Measurements from ENCODE around the gene P2RY13.

P2RY13 gene

GRCh38 chr3:151320131-151320530 lies 9.2 kb downstream of the P2RY13 start:
- DNase-seq (ENCODE audit: low read depth): no peak

- no peak for DNase-seq (ENCODE audit: low read depth)
Observed at GRCh38 chr3:151319628-151320027, 9.7 kb downstream of the P2RY13 start.

- no peak for DNase-seq (ENCODE audit: low read depth)
Observed at GRCh38 chr3:151318991-151319390, 10.4 kb downstream of the P2RY13 start.

- DNase-seq (ENCODE audit: low read depth): no peak
Observed at GRCh38 chr3:151318313-151318712, 11.0 kb downstream of the P2RY13 start.

GRCh38 chr3:151316267-151316991 lies 12.9 kb downstream of the P2RY13 start, which contains the start of gene GPR87:
GPR87 (minus strand) TSS chr3:151316820; CDS start chr3:151300100, 16,720 bp downstream.
- no peak for DNase-seq (ENCODE audit: low read depth)

- DNase-seq (ENCODE audit: low read depth): no peak
Observed at GRCh38 chr3:151315846-151316245, 13.5 kb downstream of the P2RY13 start.

- DNase-seq (ENCODE audit: low read depth): no peak
Observed at GRCh38 chr3:151315136-151315535, 14.2 kb downstream of the P2RY13 start.

GRCh38 chr3:151314593-151314992 lies 14.8 kb downstream of the P2RY13 start:
- DNase-seq (ENCODE audit: low read depth): no peak

- DNase-seq (ENCODE audit: low read depth): no peak
Observed at GRCh38 chr3:151314137-151314536, 15.2 kb downstream of the P2RY13 start.

GRCh38 chr3:151312972-151313371 lies 16.4 kb downstream of the P2RY13 start:
- no peak for DNase-seq (ENCODE audit: low read depth)

GRCh38 chr3:151309566-151309965 lies 19.8 kb downstream of the P2RY13 start:
- no peak for DNase-seq (ENCODE audit: low read depth)

GRCh38 chr3:151307583-151308488 lies 21.5 kb downstream of the P2RY13 start:
- DNase-seq (ENCODE audit: low read depth): no peak

- DNase-seq (ENCODE audit: low read depth): no peak
Observed at GRCh38 chr3:151307131-151307530, 22.2 kb downstream of the P2RY13 start.

GRCh38 chr3:151306168-151306810 lies 23.1 kb downstream of the P2RY13 start:
- DNase-seq (ENCODE audit: low read depth): no peak

- no peak for DNase-seq (ENCODE audit: low read depth)
Observed at GRCh38 chr3:151305775-151306151, 23.6 kb downstream of the P2RY13 start.

GRCh38 chr3:151305060-151305774 lies 24.1 kb downstream of the P2RY13 start:
- peak; percentile 74 for DNase-seq (ENCODE audit: low read depth)

- no peak for DNase-seq (ENCODE audit: low read depth)
Observed at GRCh38 chr3:151303751-151304150, 25.6 kb downstream of the P2RY13 start.

GRCh38 chr3:151301787-151302186 lies 27.6 kb downstream of the P2RY13 start:
- no peak for DNase-seq (ENCODE audit: low read depth)

GRCh38 chr3:151300539-151300938 lies 28.8 kb downstream of the P2RY13 start:
- DNase-seq (ENCODE audit: low read depth): no peak

- no peak for DNase-seq (ENCODE audit: low read depth)
Observed at GRCh38 chr3:151299006-151299405, 30.3 kb downstream of the P2RY13 start.

- no peak for DNase-seq (ENCODE audit: low read depth)
Observed at GRCh38 chr3:151297429-151297828, 31.9 kb downstream of the P2RY13 start.

- no peak for DNase-seq (ENCODE audit: low read depth)
Observed at GRCh38 chr3:151296226-151296625, 33.1 kb downstream of the P2RY13 start.

Data from stromal cell of bone marrow (primary cell).